Measurements from ENCODE around the gene PHLDA2. TPM values are rescaled to one million over a fixed set of nuclear protein-coding genes. Genes with fewer than 3 reads are reported as not detected.

Gene PHLDA2
- total and polyA plus RNA-seq, 2 donors (not counting 3 experiments of a cell fraction or from before 2014, with no cell fraction given) = 38.5 to 44.5 TPM

GRCh38 chr11:2960139-2960538, 30.9 kb upstream of the PHLDA2 start:
- peaks cover 44% of the 10 kb centered on the region for H3K79me2 ChIP-seq (ENCODE audit: control insufficient read depth, insufficient read depth, low read length)
- peaks cover 2% of the 10 kb centered on the region for H4K20me1 ChIP-seq (replicated peaks; ENCODE audit: control insufficient read depth, extremely low read depth, insufficient read depth, low read length)
- H3K36me3 ChIP-seq (ENCODE audit: control insufficient read depth in 2 of 2, extremely low read depth in 1 of 2, insufficient read depth in 2 of 2, low read length in 2 of 2) = peaks cover 45 to 47% of the 10 kb centered on the region in 2 experiments
- POLR2A ChIA-PET = no interaction called here
- no peaks in the 10 kb centered on the region for H3K4me1 ChIP-seq (ENCODE audit: control insufficient read depth, extremely low read depth, insufficient read depth, low read length)
- no peaks in the 10 kb centered on the region for H3K9me1 ChIP-seq (replicated peaks; ENCODE audit: control insufficient read depth, extremely low read depth, insufficient read depth, low read length)
- no peak overlapping the region for H3K9ac ChIP-seq (replicated peaks; ENCODE audit: extremely low read depth, insufficient read depth, low read length)
- H3K27ac ChIP-seq (ENCODE audit: insufficient read depth, low read depth, low read length) = no peak overlapping the region
- no peak overlapping the region for H2AFZ ChIP-seq (ENCODE audit: low read depth, low read length)
- dilution Hi-C loops (cut with MboI; ENCODE audit: extremely low pct_ligation_motif_present, low sequenced_read_pairs) = no loop called here
- no peak overlapping the region for H3K4me2 ChIP-seq (ENCODE audit: insufficient read depth, low read length)
- intact Hi-C loops (cut with micrococcal nuclease) = no loop called here
- CTCF ChIA-PET = interaction anchor here (1.0 kb wide), 2 partner anchors 14 to 30 kb away, joined by 3 to 4 read pairs; partner anchors contain the start of gene PHLDA2
- TF ChIP-seq POLR2AphosphoS5 (IDR thresholded peaks at IDR 0.05; ENCODE audit: insufficient read depth, low read depth, low read length) (no peak), POLR2A (IDR thresholded peaks at IDR 0.05; ENCODE audit: low read depth, low read length) (no peak), MAX (IDR thresholded peaks at IDR 0.05; ENCODE audit: insufficient read depth, insufficient read length) (no peak), GATA2 (IDR thresholded peaks at IDR 0.05; ENCODE audit: insufficient read depth, insufficient read length, low read depth, low read length) (no peak), MYC (IDR thresholded peaks at IDR 0.05; ENCODE audit: low read depth, low read length) (no peak), FOS (IDR thresholded peaks at IDR 0.05; ENCODE audit: borderline replicate concordance, insufficient read depth, low read length) (no peak), EZH2 (IDR thresholded peaks at IDR 0.05; ENCODE audit: borderline replicate concordance, low read depth, low read length, severe bottlenecking) (no peak), JUN (IDR thresholded peaks at IDR 0.05; ENCODE audit: borderline replicate concordance, insufficient read depth, insufficient read length, low read depth) (no peak)
- TF ChIP-seq, protein P1, sequence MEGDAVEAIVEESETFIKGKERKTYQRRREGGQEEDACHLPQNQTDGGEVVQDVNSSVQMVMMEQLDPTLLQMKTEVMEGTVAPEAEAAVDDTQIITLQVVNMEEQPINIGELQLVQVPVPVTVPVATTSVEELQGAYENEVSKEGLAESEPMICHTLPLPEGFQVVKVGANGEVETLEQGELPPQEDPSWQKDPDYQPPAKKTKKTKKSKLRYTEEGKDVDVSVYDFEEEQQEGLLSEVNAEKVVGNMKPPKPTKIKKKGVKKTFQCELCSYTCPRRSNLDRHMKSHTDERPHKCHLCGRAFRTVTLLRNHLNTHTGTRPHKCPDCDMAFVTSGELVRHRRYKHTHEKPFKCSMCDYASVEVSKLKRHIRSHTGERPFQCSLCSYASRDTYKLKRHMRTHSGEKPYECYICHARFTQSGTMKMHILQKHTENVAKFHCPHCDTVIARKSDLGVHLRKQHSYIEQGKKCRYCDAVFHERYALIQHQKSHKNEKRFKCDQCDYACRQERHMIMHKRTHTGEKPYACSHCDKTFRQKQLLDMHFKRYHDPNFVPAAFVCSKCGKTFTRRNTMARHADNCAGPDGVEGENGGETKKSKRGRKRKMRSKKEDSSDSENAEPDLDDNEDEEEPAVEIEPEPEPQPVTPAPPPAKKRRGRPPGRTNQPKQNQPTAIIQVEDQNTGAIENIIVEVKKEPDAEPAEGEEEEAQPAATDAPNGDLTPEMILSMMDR (IDR thresholded peaks at IDR 0.05; ENCODE audit: extremely low read depth in 1 of 2, insufficient read depth in 1 of 2, low read depth in 1 of 2, low read length in 2 of 2) = no peak
- no TSS peak for BruUV-seq (replicated peaks)
- DNase-seq (ENCODE audit: low read depth, low spot score) = no peak
- H3K4me3 ChIP-seq (replicated peaks in 1 of 3; ENCODE audit: insufficient read depth in 1 of 3, low read depth in 1 of 3, low read length in 3 of 3) = no peak overlapping the region
- no peak for FAIRE-seq
- no peaks in the 10 kb centered on the region for H3K9me3 ChIP-seq (replicated peaks; ENCODE audit: control insufficient read depth, insufficient read depth, low read length)
- H3K27me3 ChIP-seq (ENCODE audit: control insufficient read depth in 2 of 2, insufficient read depth in 2 of 2, low read length in 2 of 2) = no peaks in the 10 kb centered on the region

Data from endothelial cell of umbilical vein (primary cell).